Measurements from ENCODE around the gene ZBED3. TPM values are rescaled to one million over a fixed set of nuclear protein-coding genes. Genes with fewer than 3 reads are reported as not detected.

Gene ZBED3
- total RNA-seq, 1 donor from 2014 or later: 1.7 TPM

Other genes starting within 250 kb of the ZBED3 start
- 1.4 and 1.5 TPM in 2 replicates for gene S100Z, start 237.3 kb downstream of the ZBED3 start, total RNA-seq
- gene CRHBP, start 134.2 kb downstream of the ZBED3 start, total RNA-seq: 0.23 and 0.31 TPM in 2 replicates
- gene AGGF1, start 56.9 kb downstream of the ZBED3 start, total RNA-seq: 29.1 and 32.9 TPM in 2 replicates
- 0.17 and 0.19 TPM in 2 replicates for gene PDE8B, start 123.4 kb upstream of the ZBED3 start, total RNA-seq

Measured in activated CD4-positive, alpha-beta T cell treated with anti-CD3 and anti-CD28 coated beads, Interleukin-2, amount 10 ng/mL, durations not matched to agents 24 days and 14 days (primary cell).